ENCODE results near the gene SCARB1.

SCARB1 gene

GRCh38 chr12:124745891-124746570 lies 117.6 kb downstream of the SCARB1 start:
- DNase-seq (ENCODE audit: low spot score) = no peak

DNA sequence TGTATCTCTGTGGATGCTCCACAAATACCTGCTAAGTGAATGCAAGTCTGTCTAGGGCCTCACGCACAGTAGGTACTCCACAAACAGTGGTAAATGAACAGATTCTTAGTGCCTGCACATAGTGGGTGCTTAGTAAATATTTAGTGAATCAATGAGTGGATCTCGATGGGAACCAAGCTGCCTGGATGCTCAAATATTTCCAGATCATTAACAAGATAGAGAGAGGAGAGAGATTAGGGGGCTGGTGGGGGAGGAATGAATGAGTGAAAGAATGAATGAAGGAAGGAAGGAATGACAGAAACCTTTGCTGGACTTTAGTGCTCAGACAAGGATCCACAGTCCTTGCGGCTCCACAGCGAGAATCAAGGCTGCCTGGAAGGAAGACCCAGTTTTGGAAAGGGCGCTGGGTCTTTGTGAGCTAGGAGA lies 118.2 kb downstream of the SCARB1 start:
- no peak for DNase-seq (ENCODE audit: low spot score)

GRCh38 chr12:124744659-124745464 lies 118.8 kb downstream of the SCARB1 start:
- DNase-seq (ENCODE audit: low spot score) = no peak

GRCh38 chr12:124744273-124744640 lies 119.4 kb downstream of the SCARB1 start:
- DNase-seq (ENCODE audit: low spot score) = no peak

GRCh38 chr12:124743479-124744272 lies 120.0 kb downstream of the SCARB1 start:
- no peak for DNase-seq (ENCODE audit: low spot score)

DNA sequence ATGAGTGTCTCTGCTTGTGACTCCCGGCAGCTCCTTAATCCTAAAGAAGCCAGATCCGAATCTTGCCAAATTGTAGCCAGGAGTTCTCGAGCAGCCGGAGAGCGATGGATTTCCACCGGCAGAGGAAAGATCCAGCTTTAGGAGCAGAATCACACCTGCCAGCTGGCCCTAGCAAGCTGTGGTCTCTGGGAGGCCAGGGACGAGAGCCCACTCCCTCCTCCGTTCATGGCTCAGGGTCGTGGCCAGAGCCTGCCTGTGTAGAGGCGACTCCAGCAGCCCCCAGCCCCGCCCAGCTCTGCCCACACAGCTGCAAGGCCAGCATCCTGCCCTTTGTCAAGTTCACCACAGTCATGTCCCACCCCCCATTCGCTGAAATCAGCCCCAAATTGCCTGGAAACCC lies 121.0 kb downstream of the SCARB1 start:
- DNase-seq (ENCODE audit: low spot score) = no peak

- no peak for DNase-seq (ENCODE audit: low spot score)
Observed at GRCh38 chr12:124742111-124742510, 121.6 kb downstream of the SCARB1 start.

- DNase-seq (ENCODE audit: low spot score) = no peak
Observed at GRCh38 chr12:124741211-124741610, 122.5 kb downstream of the SCARB1 start.

GRCh38 chr12:124740691-124741137 lies 123.0 kb downstream of the SCARB1 start:
- DNase-seq (ENCODE audit: low spot score) = no peak

DNA sequence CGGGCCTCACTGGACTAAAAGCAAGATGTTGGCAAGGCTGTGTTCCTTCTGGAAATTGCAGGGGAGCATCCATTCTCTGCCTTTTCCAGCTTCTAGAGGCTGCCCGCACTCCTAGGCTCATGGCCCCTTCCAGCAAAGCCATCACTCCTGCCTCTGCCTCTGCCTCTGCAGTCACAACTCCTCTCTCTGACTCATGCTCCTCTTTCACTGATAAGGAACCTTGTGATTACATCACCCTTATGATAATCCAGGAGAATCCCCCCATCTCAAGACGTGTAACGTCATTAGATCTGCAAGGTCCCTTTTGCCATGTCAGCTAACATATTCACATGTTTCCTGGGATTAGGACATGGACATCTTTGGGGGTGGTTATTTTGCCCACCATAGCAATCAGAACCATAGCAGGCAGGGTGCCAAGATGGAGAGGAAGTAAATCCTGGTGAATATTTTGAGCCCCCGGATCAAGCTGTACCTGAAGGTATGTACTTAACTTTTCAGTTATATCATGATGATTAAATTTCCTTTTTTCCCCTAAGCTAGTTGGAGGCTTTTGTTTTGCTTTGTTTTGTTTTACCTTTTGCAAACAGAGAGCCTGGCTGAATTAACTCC lies 123.6 kb downstream of the SCARB1 start:
- DNase-seq (ENCODE audit: low spot score) = no peak

DNA sequence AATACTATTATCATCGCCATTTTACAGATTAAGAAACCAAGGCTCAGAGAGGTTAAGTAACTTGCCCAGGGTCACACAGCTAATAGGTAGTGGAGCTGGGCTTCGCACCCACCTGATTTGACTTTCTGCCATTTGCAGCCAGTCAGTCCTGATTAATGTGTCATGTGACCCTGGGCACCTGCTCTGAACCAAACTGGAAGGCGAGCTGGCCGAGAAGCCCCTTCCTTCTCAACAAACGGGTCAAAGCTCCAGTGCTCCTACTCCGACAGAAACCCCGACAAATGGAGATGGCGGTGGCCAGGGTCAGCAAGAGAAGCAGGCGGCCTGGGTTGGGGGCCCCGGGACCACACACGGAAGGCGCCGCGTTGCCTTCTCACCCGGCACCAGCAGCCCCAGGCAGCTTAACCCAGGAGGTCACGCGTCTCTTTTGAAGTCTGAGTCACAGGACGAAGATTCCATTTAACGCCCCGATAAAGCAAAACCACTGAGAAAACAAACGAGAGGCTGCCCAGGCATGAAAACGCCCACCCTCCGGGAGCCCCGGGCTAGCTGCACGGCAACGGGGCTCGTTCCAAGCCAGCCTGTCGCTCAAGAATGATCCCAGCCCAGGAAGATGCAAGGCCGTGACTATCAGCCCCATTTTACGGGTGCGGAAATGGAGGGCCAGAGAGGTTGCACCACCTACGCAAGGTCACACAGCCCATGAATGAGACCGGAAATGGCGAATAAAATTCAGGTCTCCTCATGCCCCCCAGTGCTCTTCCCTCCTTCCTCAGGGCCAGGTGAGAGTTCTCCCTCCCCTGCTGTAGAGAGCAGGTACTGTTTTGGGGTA lies 124.8 kb downstream of the SCARB1 start:
- DNase-seq (ENCODE audit: low spot score) = no peak

DNA sequence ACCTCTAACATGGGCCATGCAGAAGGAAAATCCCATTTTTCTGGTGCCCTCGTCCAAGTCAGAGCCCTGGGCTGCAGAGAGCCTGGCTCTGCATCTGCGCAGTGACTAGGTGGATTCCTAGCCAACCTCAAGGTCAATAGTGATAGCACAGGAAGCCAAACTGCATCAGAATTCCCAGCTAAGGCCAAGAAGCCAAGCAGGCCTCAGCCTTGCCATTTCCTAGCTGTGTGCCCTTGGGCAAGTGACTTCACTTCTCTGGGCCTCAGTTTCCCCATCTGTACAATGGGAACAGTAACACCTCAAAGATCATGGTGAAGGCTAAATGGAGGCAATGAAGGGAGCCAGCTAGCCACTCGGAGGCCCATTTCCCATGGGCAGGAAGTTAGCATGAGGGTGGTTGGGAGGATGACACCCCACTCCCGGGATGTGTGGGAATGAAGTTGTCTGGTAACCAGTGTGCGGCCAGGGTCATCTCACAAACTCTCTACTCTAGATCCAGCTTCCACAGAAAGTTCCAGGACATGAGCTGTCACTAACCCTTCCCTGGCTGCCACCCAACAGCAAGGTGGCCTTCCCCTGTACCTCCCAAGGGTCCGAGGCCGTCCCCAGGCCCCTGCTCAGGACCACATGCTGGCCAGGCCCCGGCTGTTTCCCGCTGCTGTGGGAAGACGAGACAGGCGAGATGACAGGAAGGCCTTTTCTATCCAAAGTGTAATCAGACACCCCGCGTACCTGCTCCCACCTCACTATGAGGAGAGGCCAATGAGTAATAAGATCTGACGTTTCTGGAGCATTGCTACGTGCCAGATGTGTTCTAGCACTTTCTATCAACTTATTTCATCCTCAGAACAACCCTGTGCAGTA lies 125.7 kb downstream of the SCARB1 start:
- DNase-seq (ENCODE audit: low spot score) = no peak

DNA sequence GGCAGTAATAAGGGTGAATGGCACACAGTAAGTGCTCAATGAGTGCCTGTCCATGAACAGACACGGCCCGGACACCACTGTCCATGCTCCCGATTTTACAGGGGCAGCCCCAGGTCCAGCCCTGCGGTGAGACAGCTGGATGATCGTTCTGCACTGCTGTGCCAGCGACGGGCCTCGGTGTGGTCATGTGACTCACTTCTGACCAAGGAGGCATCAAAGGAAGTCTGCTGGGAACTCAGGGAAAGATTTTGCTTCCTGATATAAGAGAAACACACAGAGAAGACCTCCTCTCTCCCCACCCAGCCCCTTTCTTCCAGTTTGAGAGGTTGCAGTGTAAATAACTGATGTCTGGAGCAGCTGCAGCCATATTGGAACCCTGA lies 126.6 kb downstream of the SCARB1 start:
- no peak for DNase-seq (ENCODE audit: low spot score)

DNA sequence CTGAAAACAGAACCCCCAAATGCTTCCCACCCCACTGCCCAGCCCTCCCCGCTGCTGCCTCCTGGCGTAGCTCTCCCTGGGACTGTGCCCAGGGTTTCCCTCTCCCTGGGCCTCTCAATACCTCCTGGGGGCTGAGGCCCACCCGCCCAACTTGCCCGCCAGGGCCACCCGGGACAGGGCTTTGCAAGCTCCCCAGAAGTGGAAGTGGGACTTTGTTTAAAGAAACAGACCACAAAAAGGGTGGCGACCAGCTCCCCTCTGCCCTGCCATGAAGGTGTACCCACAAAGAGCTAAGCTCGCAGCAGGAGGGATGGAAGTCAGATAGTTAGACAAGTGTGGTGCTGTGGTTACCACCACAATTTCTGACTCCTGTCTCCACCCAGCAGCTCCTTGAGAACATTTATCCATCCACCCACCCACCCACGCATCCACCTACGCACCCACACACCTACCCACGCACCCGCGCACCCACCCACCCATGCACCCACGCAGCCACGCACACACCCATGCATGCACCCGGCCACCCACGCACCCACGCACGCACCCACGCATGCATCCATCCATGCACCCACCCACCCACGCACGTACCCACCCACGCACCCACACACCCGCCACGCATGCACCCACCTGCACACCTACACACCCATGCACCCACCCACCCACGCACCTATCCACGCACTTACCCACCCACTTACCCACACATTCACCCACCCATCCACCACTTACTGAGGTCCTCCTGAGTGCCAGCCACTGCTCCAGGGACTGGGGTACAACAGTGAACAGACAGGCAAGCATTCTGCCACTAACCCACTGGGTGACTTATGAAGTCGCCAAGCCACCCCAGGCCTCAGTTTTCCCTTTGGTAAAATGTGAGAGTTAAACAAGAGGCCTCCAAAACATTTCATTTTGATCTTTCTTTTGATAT lies 127.3 kb downstream of the SCARB1 start:
- no peak for DNase-seq (ENCODE audit: low spot score)

GRCh38 chr12:124734224-124734788 lies 129.4 kb downstream of the SCARB1 start:
- no peak for DNase-seq (ENCODE audit: low spot score)

- no peak for DNase-seq (ENCODE audit: low spot score)
Observed at GRCh38 chr12:124733086-124733485, 130.6 kb downstream of the SCARB1 start.

GRCh38 chr12:124732275-124733075 lies 131.2 kb downstream of the SCARB1 start:
- DNase-seq (ENCODE audit: low spot score) = no peak

DNA sequence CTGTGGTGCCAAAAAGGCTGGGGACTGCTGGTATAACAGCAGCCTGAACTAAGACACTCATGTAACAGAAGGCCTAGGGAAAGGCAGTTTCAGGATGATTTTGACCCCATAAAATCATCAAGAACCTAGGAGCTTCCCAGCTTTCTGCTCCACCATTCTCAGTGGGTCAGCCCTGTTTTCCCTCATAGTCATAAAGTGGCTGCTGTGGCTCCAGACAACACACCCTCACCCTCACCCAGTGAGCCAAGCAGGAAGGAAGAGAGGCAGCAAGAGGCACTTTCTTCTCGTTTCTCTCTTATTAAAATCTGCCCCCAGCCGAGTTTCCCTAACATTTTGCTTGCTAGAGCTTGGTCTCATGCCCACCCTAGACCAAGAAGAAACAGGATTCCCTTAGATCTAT lies 131.8 kb downstream of the SCARB1 start:
- DNase-seq (ENCODE audit: low spot score) = no peak

Data from hematopoietic multipotent progenitor cell treated with erythropoietin and hydrocortisone succinate and interleukin-3 and kit ligand, for 17 days (in vitro differentiated cells).